NCI-H1436 (cell line): ENCODE measurements around the gene TAF5L.
"Not testable (repeated sequence)": the region's sequence is repeated elsewhere in the genome, so short reads cannot be mapped to it uniquely, and the experiment has no call there.

Source experiments
- DNase-seq: peaks from one replicate; lab custom pipeline; 2025; lab: John Stamatoyannopoulos, UW

TAF5L gene

GRCh38 chr1:229603371-229604005 is 22.4 kb downstream of the TAF5L start:
- no peak for DNase-seq

GRCh38 chr1:229600229-229600628 is 25.7 kb downstream of the TAF5L start:
- DNase-seq = no peak

- DNase-seq = no peak
Observed at GRCh38 chr1:229599218-229599954, 26.5 kb downstream of the TAF5L start.

- no peak for DNase-seq
Observed at GRCh38 chr1:229597877-229598276, 28.0 kb downstream of the TAF5L start.

GRCh38 chr1:229596925-229597699 is 28.8 kb downstream of the TAF5L start:
- DNase-seq = no peak

- DNase-seq = not testable (repeated sequence)
Observed at GRCh38 chr1:229595876-229596275, 30.0 kb downstream of the TAF5L start.

- no peak for DNase-seq
Observed at GRCh38 chr1:229594227-229595008, 31.5 kb downstream of the TAF5L start.

GRCh38 chr1:229593800-229594199 is 32.1 kb downstream of the TAF5L start:
- DNase-seq = no peak

- no peak for DNase-seq
Observed at GRCh38 chr1:229590119-229590518, 35.8 kb downstream of the TAF5L start.

- DNase-seq = no peak
Observed at GRCh38 chr1:229585338-229585737, 40.6 kb downstream of the TAF5L start.

GRCh38 chr1:229582715-229583114 is 43.2 kb downstream of the TAF5L start:
- no peak for DNase-seq

- DNase-seq = no peak
Observed at GRCh38 chr1:229582011-229582694, 43.8 kb downstream of the TAF5L start.

- DNase-seq = no peak
Observed at GRCh38 chr1:229581485-229581884, 44.4 kb downstream of the TAF5L start.

- peak; percentile 54 for DNase-seq
Observed at GRCh38 chr1:229579059-229579673, 46.8 kb downstream of the TAF5L start.

GRCh38 chr1:229578168-229579058 is 47.5 kb downstream of the TAF5L start:
- DNase-seq = no peak

- DNase-seq = no peak
Observed at GRCh38 chr1:229574679-229575442, 51.1 kb downstream of the TAF5L start.

- DNase-seq = peak; percentile 77
Observed at GRCh38 chr1:229572286-229572685, 53.6 kb downstream of the TAF5L start.

- DNase-seq = no peak
Observed at GRCh38 chr1:229570891-229571516, 54.9 kb downstream of the TAF5L start.

GRCh38 chr1:229570305-229570704 is 55.6 kb downstream of the TAF5L start:
- no peak for DNase-seq
